CD4-positive, alpha-beta T cell treated with Interleukin-15 for 1 hour (primary cell): ENCODE data around the gene CCM2L.
A peak's percentile ranks its signal among the peaks of the same experiment; 100 is the strongest.

ENCODE experiments used
- DNase-seq: peaks from one replicate; pipeline ENCODE4 v3.0.0-alpha.2; 2020

CCM2L gene

GRCh38 chr20:32062776-32063170, 52.5 kb downstream of the CCM2L start:
- peak; percentile 76 for DNase-seq

- peak; percentile 38 for DNase-seq
These were observed 53.5 kb downstream of the CCM2L start for GRCh38 chr20:32063695-32064094.

- DNase-seq = no peak
These were observed 54.4 kb downstream of the CCM2L start for GRCh38 chr20:32064667-32065066.

DNA sequence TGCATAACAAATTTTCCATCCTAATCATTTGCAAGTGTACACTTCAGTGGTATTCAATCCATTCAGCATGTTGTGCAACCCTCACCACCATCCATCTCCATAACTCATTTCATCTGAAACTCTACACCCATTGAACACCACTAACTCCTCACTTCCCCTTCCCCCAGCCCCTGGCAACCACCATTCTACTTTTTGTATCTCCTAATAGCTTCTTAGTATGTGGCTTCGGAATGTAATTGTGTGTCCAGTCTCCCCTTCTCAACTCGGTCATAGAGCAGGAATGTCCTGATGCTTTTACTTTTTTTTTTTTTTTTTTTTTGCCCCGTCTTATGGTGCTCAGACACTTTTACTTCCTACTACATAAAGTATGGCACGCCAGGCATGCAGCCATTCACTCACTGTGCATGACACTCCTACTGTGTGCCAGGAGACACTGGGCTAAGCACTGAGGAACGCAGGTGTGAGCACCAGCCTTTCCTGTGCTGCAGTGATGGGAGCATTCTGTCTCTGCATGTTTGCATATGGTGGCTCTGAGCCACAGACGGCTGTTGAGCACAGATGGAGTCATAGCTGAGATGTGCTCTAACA, 57.1 kb downstream of the CCM2L start:
- no peak for DNase-seq

DNA sequence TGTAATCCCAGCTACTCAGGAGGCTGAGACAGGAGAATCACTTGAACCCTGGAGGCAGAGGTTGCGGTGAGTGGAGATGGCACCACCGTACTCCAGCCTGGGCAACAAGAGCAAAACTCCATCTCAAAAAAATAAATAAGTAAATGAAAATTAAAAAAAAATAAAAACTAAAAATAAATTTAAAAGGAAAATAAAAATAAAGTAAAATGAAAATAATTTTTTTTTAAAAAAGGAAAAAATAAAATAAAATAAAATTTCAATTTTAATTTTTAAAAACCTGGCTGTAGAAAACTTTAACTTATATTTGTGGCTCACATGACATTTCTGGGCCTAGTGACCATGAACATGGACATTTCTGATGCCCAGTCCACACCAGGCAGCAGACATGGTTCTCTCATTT, 57.9 kb downstream of the CCM2L start:
- no peak for DNase-seq

DNA sequence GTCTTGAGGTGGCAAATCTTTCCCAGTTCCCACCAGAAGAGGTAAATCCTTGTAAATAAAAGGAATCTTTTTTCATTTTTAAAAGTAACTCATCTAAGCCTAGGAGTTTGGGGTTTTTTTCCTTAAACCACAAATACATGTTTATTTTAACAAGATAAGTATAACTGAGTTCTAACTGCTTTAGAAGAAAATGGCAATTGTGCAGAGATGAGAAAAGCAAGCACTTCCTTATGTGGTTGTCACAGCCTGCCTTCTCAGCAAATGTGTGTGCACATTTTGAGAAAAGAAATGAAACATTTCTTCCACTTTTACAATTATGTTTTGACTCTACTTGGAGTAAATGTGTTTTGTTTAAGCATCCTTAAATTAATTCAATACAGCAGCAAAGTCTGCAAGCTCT, 59.5 kb downstream of the CCM2L start:
- DNase-seq = no peak

- DNase-seq = no peak
These were observed 60.0 kb downstream of the CCM2L start for GRCh38 chr20:32070282-32070681.

DNA sequence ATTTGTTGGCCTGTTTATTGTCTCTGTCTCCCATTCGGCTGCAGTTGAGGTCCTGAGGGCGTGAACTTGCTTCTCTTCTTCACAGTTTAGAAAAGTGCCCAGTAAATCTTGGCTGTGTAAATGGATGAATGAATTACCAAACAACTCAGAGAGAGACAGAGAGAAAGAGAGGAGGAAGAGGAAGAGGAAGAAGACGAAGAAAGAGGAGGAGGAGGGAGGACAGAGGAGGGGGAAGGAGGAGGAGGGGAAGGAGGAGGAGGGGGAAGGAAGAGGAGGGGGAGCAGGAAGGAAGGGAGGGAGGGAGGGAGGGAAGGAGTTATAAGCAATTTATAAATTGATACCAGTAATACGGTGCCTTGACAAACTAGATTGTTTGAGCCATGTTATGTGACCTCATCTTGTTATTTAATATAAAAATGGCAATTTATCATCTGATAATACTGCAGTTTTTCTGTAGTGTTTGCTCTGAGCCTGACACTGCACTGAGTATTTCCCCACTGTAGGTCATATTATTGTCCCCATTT, 60.5 kb downstream of the CCM2L start:
- DNase-seq = no peak

DNA sequence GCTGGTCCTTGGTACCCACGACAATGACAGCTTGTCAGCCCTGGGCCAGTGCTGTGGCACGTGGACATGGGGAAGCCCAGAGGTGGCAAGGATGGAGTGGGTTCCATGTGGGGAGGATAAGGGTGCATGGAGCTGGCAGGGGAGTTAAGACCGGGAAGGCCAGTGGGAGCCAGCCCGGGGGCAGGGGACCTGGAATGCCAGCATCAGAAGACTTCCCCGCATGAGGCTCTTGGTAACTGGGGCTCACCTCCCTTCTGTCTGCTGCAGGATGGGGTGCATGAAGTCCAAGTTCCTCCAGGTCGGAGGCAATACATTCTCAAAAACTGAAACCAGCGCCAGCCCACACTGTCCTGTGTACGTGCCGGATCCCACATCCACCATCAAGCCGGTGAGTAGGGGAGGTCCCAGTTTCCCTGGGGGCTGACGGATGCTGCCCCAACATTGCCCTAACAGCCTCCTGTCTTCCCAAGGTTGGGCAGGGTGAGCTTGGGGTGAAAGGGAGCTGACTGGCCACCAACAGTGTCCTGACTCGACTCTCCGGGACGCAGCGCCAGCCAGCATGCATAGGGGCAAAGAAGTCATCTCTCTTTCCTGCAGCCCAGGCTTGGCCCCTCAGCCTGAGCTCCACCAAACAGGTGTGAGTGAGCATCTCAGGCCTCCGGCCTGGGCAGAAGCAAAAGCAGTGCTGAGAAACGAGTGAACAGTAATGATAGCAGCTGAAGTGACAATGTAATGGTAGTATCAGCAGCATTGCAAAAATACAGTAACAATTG, 61.3 kb downstream of the CCM2L start:
- DNase-seq = no peak

DNA sequence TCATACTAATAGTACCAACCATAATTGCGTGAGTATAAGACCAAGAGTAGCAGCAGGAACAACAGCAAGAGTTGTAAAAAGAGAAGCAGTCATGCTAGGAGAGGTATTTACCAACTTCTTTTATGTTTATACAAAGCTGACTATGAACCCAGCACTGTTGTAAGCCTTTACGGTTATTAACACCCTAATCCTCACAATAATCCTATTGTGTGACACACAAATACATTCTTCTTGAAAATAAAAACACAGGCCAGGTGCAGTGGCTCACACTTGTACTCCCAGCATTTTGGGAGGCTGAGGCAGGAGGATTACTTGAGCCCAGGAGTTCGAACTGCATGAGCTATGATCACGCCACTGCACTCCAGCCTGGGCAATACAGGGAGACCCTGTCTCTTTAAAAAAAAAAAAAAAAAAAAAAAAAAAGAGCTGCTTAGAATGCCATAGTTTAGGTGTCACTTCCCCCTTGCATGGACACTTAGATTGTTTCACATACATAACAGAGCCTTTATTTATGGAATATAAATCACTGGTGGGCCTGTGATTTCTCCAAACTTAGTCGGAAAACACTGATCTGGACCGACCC, 62.0 kb downstream of the CCM2L start:
- no peak for DNase-seq

DNA sequence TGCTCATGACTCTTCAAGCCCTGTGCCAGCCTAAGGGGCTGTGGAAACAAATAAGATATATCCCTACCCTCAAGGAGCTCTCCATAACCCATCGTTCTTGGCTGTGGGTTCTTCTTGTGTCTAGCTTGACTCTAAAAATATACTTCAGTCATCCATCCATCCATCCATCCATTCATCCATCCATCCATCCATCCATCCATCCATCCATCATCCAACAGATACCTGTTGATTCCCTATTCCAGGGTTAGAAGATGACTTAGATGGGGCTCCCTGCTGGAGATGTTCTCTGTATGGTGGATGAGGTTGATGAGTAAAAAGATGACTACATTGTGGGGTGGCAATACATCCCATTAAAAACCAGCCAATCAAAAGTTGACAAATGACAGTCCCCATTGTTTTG, 65.3 kb downstream of the CCM2L start:
- DNase-seq = no peak

DNA sequence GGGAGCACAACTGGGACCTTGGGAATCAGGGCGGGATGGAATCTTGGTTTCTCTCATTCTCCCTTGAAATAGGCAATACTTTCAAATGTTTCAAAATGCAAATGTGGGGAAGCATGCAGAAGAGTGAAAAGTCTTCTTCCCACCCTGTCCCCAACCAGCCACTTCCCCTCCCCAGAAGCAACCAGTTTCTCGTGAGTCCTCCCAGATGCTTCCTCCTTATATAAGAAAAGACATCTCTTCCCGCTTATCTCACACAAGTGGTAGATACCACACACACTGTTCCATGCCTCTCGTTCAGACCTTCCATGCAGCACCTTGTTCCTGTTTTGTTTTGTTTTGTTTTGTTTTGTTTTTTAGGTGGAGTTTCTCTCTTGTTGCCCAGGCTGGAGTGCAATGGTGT, 67.0 kb downstream of the CCM2L start:
- DNase-seq = no peak

GRCh38 chr20:32078322-32078721, 68.1 kb downstream of the CCM2L start:
- DNase-seq = no peak

- DNase-seq = no peak
These were observed 68.6 kb downstream of the CCM2L start for GRCh38 chr20:32078791-32079190.

- DNase-seq = no peak
These were observed 69.4 kb downstream of the CCM2L start for GRCh38 chr20:32079655-32080109.

DNA sequence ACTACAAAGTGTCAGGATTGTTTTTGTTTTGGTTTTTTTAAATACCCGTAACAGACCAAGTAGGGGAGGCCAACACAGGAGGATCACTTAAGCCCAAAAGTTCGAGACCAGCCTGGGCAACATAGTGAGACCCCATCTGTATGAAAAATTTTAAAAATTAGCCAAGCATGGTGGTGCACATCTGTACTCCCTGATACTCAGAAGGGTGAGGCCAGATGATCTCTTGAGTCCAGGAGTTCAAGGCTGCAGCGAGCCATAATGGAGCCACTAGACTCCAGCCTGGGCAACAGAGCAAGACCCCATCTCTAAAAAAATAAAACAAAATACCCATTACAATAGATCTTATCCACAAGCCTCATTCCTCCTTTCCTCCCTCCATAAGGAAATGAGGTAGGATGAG, 70.5 kb downstream of the CCM2L start:
- no peak for DNase-seq
